ENCODE measurements around the gene BAHCC1.

BAHCC1 gene

GRCh38 chr17:81445642-81446503, 50.6 kb downstream of the BAHCC1 start:
- DNase-seq, result no peak

- DNase-seq, result no peak
These were observed 52.2 kb downstream of the BAHCC1 start for GRCh38 chr17:81447331-81447933.

DNA sequence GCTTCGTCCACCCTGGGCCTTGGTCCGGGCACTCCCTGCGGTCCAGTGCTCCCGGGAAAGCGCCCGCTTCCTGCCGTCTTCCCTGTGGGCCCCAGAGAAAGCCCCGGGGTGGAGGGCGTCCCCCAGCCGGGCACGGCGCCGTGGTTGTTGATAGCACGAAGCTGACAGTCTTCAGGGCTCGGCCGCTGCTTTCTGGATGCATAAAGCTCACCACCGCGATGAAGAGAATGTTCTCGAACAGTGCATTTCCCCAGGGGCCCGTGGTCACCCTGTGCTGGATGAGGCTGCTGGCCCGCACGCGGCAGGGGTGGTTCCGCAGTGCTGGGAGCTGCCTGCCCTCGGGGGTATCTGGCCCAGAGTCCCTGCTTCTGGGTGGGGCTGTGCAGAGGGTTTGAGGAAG, 53.2 kb downstream of the BAHCC1 start:
- no peak for DNase-seq

- DNase-seq, result no peak
These were observed 53.7 kb downstream of the BAHCC1 start for GRCh38 chr17:81448950-81449349.

- no peak for DNase-seq
These were observed 54.1 kb downstream of the BAHCC1 start for GRCh38 chr17:81449351-81449750.

- DNase-seq, result no peak
These were observed 56.6 kb downstream of the BAHCC1 start for GRCh38 chr17:81451823-81452222.

- DNase-seq, result no peak
These were observed 57.3 kb downstream of the BAHCC1 start for GRCh38 chr17:81452551-81452950.

- no peak for DNase-seq
These were observed 57.8 kb downstream of the BAHCC1 start for GRCh38 chr17:81453076-81453475.

GRCh38 chr17:81453712-81454111, 58.5 kb downstream of the BAHCC1 start:
- peak; percentile 24 for DNase-seq

- DNase-seq, result no peak
These were observed 59.2 kb downstream of the BAHCC1 start for GRCh38 chr17:81454473-81454872.

- DNase-seq, result no peak
These were observed 60.1 kb downstream of the BAHCC1 start for GRCh38 chr17:81455387-81455786.

DNA sequence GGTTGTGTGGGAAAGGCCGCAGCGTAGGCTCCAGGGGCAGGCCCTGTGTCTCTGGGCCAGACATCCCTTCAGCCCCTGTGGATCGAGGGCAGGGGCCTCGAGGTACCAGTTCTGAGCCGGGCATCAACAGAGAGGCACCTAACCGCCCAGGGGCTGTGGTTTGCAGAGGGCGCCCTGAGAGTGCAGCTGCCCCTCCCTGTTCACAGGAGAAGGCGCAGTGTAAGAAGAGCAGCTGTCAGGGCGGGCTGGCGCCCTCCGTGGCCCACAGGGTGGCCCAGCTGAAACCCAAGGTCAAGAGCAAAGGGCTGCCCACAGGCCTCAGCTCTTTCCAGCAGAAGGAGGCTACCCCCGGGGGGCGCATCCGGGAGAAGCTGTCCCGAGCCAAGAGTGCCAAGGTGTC, 60.8 kb downstream of the BAHCC1 start:
- DNase-seq, result no peak

- DNase-seq, result no peak
These were observed 61.5 kb downstream of the BAHCC1 start for GRCh38 chr17:81456798-81457197.

GRCh38 chr17:81457401-81457800, 62.1 kb downstream of the BAHCC1 start:
- DNase-seq, result no peak

DNA sequence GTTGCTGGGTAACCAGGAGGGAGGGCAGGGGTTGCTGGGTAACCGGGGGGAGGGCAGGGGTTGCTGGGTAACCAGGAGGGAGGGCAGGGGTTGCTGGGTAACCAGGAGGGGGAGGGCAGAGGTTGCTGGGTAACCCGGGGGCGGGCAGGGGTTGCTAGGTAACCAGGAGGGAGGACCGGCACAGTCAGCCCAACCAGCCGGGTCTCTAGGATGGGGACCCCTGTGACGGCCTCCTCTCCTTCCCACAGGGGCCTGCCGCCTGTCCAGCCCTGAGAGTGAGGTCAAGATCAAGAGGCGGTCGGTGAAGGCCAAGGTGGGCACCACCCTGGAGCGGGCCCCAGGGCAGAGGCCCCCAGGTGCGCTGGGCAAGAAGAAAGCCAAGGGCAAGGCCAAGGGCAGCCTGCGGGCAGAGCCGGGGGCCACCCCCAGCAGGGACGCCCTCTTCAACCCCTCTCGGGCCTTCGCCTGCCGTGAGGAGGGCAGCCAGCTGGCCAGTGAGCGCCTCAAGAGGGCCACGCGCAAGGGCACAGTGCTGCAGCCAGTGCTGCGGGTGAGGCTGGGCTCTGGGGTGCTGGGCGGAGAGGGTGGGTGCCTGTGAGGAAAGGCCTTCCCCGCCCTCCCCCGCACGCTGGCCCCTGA, 62.8 kb downstream of the BAHCC1 start:
- DNase-seq, result no peak

DNA sequence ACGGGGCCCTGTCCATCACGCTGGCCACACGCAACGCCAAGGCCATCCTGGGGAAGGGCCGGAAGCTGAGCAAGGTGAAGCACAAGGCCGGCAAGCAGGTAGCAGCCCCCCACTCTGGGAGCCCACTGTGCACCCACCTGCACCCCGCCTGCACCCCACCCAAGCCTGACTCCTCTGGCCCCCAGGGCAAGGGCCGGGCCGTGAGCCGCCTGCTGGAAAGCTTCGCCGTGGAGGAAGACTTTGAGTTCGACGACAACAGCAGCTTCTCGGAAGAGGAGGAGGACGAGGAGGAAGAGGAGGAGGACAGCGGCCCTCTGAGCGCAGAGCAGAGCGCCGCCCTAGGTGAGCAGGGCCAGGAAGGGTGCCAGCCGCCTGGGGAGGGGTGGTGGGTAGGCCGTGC, 63.4 kb downstream of the BAHCC1 start:
- DNase-seq, result no peak

DNA sequence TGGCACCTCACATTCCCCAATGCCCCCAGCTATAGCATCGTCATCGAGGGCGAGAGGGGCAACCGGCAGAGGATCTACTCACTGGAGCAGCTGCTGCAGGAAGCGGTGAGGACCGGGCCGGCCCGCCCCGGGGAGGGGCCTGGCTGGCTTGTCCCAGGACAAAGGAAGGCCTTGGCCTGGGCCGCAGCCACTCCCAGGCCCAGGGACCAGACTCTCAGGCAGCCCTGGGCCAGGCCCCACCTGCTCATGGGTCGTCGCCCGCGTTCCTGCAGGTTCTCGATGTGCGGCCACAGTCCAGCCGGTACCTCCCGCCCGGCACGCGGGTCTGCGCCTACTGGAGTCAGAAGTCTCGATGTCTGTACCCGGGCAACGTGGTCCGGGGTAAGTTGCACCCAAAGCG, 64.0 kb downstream of the BAHCC1 start:
- no peak for DNase-seq

GRCh38 chr17:81459864-81460263, 64.6 kb downstream of the BAHCC1 start:
- DNase-seq, result no peak

- DNase-seq, result no peak
These were observed 65.7 kb downstream of the BAHCC1 start for GRCh38 chr17:81460856-81461460.

- no peak for DNase-seq
These were observed 66.6 kb downstream of the BAHCC1 start for GRCh38 chr17:81461607-81462500.

GRCh38 chr17:81462506-81463125, 67.4 kb downstream of the BAHCC1 start:
- no peak for DNase-seq

DNA sequence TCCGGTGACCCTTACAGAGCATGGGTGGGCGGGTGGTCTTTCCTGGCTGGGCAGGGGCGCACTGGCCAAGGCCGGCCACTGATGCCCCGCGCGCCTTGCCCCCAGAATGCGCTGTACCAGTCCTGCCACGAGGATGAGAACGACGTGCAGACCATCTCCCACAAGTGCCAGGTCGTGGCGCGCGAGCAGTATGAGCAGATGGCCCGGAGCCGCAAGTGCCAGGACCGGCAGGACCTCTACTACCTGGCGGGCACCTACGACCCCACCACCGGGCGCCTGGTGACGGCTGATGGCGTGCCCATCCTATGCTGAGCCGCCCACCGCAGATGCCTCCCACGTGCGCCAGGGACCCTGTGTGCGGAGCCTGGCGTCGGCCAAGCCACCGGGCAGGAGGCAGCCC, 68.2 kb downstream of the BAHCC1 start:
- no peak for DNase-seq
